HG03342 (cell line): Measurements from ENCODE around the gene CACNA1G.

Experiments
- ATAC-seq: cut with Tn5 transposase; IDR thresholded peaks from one replicate; pipeline ENCODE4 v1.9.1; 2021; ENCODE audit warnings: mild to moderate bottlenecking, moderate library complexity; ENCODE audit not compliant: unreplicated experiment

Gene CACNA1G

GRCh38 chr17:50564916-50565315 lies 4.4 kb downstream of the CACNA1G start:
- no peak for ATAC-seq

GRCh38 chr17:50565402-50566350 lies 5.2 kb downstream of the CACNA1G start:
- ATAC-seq = no peak

- no peak for ATAC-seq
Measured at GRCh38 chr17:50566886-50567285, 6.4 kb downstream of the CACNA1G start.

GRCh38 chr17:50568659-50569058 lies 8.1 kb downstream of the CACNA1G start:
- ATAC-seq = no peak

GRCh38 chr17:50569592-50569991 lies 9.1 kb downstream of the CACNA1G start:
- no peak for ATAC-seq

- ATAC-seq = no peak
Measured at GRCh38 chr17:50570032-50570431, 9.5 kb downstream of the CACNA1G start.

GRCh38 chr17:50570528-50570927 lies 10.0 kb downstream of the CACNA1G start:
- no peak for ATAC-seq

GRCh38 chr17:50571681-50572080 lies 11.2 kb downstream of the CACNA1G start:
- ATAC-seq = no peak

GRCh38 chr17:50572541-50572940 lies 12.0 kb downstream of the CACNA1G start:
- no peak for ATAC-seq

GRCh38 chr17:50573866-50574611 lies 13.5 kb downstream of the CACNA1G start:
- ATAC-seq = no peak

- ATAC-seq = no peak
Measured at GRCh38 chr17:50575581-50576210, 15.2 kb downstream of the CACNA1G start.

- no peak for ATAC-seq
Measured at GRCh38 chr17:50576864-50577263, 16.3 kb downstream of the CACNA1G start.

- ATAC-seq = no peak
Measured at GRCh38 chr17:50577451-50577954, 17.0 kb downstream of the CACNA1G start.

GRCh38 chr17:50578173-50578572 lies 17.7 kb downstream of the CACNA1G start:
- ATAC-seq = no peak

GRCh38 chr17:50579399-50579798 lies 18.9 kb downstream of the CACNA1G start:
- ATAC-seq = no peak

- no peak for ATAC-seq
Measured at GRCh38 chr17:50580646-50581045, 20.1 kb downstream of the CACNA1G start.

GRCh38 chr17:50581316-50581715 lies 20.8 kb downstream of the CACNA1G start:
- ATAC-seq = no peak

- ATAC-seq = no peak
Measured at GRCh38 chr17:50582741-50583140, 22.2 kb downstream of the CACNA1G start.

- no peak for ATAC-seq
Measured at GRCh38 chr17:50583641-50584040, 23.1 kb downstream of the CACNA1G start.

GRCh38 chr17:50584116-50584515 lies 23.6 kb downstream of the CACNA1G start:
- no peak for ATAC-seq

GRCh38 chr17:50584749-50585148 lies 24.2 kb downstream of the CACNA1G start:
- ATAC-seq = no peak
